Keratinocyte (primary cell): ENCODE measurements around the gene BCAS3. TPM values are rescaled to one million over a fixed set of nuclear protein-coding genes. Genes with fewer than 3 reads are reported as not detected.

Experiments
- DNase-seq: peaks from one replicate; pipeline ENCODE4 v3.0.0-alpha.2; 2011; ENCODE audit warnings: low read depth, missing footprints, low spot score
- FAIRE-seq: peaks from 2 replicates; lab custom pipeline; 2011; peaks lifted over from hg19 to GRCh38; lab: Jason Lieb, UNC
- H2AFZ ChIP-seq: 2 replicates; pipeline ENCODE4 v1.6.0; 2012; ENCODE audit warnings: low read length, control low read depth, inconsistent platforms; ENCODE audit not compliant: control insufficient read depth
- H3K27ac ChIP-seq: 2 replicates; pipeline ENCODE4 v1.5.1; 2011; ENCODE audit warnings: low read length; ENCODE audit not compliant: control insufficient read depth, insufficient read depth
- H3K27me3 ChIP-seq: 3 replicates; pipeline ENCODE4 v1.6.0; 2011; ENCODE audit warnings: low read length; ENCODE audit not compliant: control insufficient read depth, insufficient read depth; ENCODE audit errors: extremely low read depth
- H3K36me3 ChIP-seq, 2 experiments: 2 replicates in 1 of 2; 3 replicates in 1 of 2; pipeline ENCODE4 v1.5.1; 2011; ENCODE audit warnings: low read length in 2 of 2, mild to moderate bottlenecking in 1 of 2; ENCODE audit not compliant: control insufficient read depth in 2 of 2, insufficient read depth in 2 of 2; ENCODE audit errors: extremely low read depth in 1 of 2
- H3K4me1 ChIP-seq: 3 replicates; pipeline ENCODE4 v1.5.1; 2011; ENCODE audit warnings: low read length; ENCODE audit not compliant: control insufficient read depth, insufficient read depth; ENCODE audit errors: extremely low read depth
- H3K4me2 ChIP-seq: 3 replicates; pipeline ENCODE4 v1.6.0; 2011; ENCODE audit warnings: low read depth, low read length; ENCODE audit not compliant: control insufficient read depth, insufficient read depth; ENCODE audit errors: extremely low read depth
- H3K4me3 ChIP-seq, 3 experiments: fragments of 200-600 bp in 1 of 3; sonication (generic) in 1 of 3; 2 replicates in 2 of 3; 3 replicates in 1 of 3; pipeline ENCODE4 v1.5.1; 2011 to 2016; ENCODE audit warnings: low read length in 3 of 3, mild to moderate bottlenecking in 3 of 3, control low read depth in 2 of 3, inconsistent platforms in 1 of 3, low read depth in 1 of 3, mixed read lengths in 1 of 3, mixed run types in 1 of 3, moderate library complexity in 1 of 3; ENCODE audit not compliant: control insufficient read depth in 2 of 3, insufficient read depth in 2 of 3; ENCODE audit errors: extremely low read depth in 1 of 3
- H3K79me2 ChIP-seq: 2 replicates; pipeline ENCODE4 v1.6.0; 2012; ENCODE audit warnings: low read length; ENCODE audit not compliant: control insufficient read depth, insufficient read depth
- H3K9ac ChIP-seq: 3 replicates; pipeline ENCODE4 v1.6.0; 2011; ENCODE audit warnings: low read length; ENCODE audit not compliant: control insufficient read depth, insufficient read depth; ENCODE audit errors: extremely low read depth
- H3K9me1 ChIP-seq: 3 replicates; pipeline ENCODE4 v1.6.0; 2011; ENCODE audit warnings: low read length; ENCODE audit not compliant: control insufficient read depth, insufficient read depth; ENCODE audit errors: extremely low read depth
- H3K9me3 ChIP-seq: 2 replicates; pipeline ENCODE4 v1.5.1; 2012; ENCODE audit warnings: low read depth, low read length; ENCODE audit not compliant: control insufficient read depth
- H4K20me1 ChIP-seq: 3 replicates; pipeline ENCODE4 v1.6.0; 2011; ENCODE audit warnings: low read length; ENCODE audit not compliant: control insufficient read depth, insufficient read depth; ENCODE audit errors: extremely low read depth
- CTCF ChIP-seq, 3 experiments: IDR thresholded peaks in 1 of 3; conservative IDR thresholded peaks in 1 of 3; optimal IDR thresholded peaks in 1 of 3; 2 replicates in 2 of 3; 3 replicates in 1 of 3; pipeline versions ENCODE3 to v1.5.1; 2011; ENCODE audit warnings: low read length in 3 of 3, mild to moderate bottlenecking in 3 of 3, moderate library complexity in 2 of 3, control low read depth in 1 of 3, inconsistent platforms in 1 of 3; ENCODE audit not compliant: insufficient read depth in 2 of 3; ENCODE audit errors: extremely low read depth in 1 of 3
- EZH2 ChIP-seq: IDR thresholded peaks from one replicate; pipeline ENCODE4 v1.6.1; 2012; ENCODE audit warnings: inconsistent platforms, mild to moderate bottlenecking, low read length, moderate library complexity
- dilution Hi-C: fragments of 300-500 bp; cut with MboI; formaldehyde crosslinking; loops from one replicate; pipeline ENCODE4 v1.7.0; 2020; ENCODE audit warnings: low sequenced_read_pairs; ENCODE audit not compliant: extremely low pct_ligation_motif_present
- polyA plus RNA-seq, 5 experiments: library from polyadenylated mRNA; depleted of rRNA in 3 of 5; stranded (reverse) in 3 of 5; stranded (forward) in 1 of 5; unstranded in 1 of 5; fragments of >200 nt; gene quantifications; 1 replicate in 1 of 5; 2 replicates in 3 of 5; 3 replicates in 1 of 5; pipeline versions ENCODE4 v1.2.1 to v1.2.3, GENCODE V29; 2011 to 2012; ENCODE audit warnings: missing spikeins in 2 of 5, low read depth in 1 of 5, low replicate concordance in 1 of 5

Gene BCAS3
- polyA plus RNA-seq, 1 donor (not counting 4 experiments of a cell fraction or from before 2014, with no cell fraction given): 11.8 TPM

GRCh38 chr17:60790205-60790604 lies 112.6 kb downstream of the BCAS3 start:
- dilution Hi-C loops: no loop called here
- Histone ChIP-seq H3K9ac (no peak overlapping the region), H4K20me1 (no peaks in the 10 kb centered on the region), H3K9me1 (no peaks in the 10 kb centered on the region), H3K27ac (no peak overlapping the region), H3K79me2 (no peaks in the 10 kb centered on the region), H3K36me3 (no peaks in the 10 kb centered on the region), H3K4me3 (no peak overlapping the region), H3K4me2 (no peak overlapping the region), H3K4me1 (no peaks in the 10 kb centered on the region), H3K27me3 (no peaks in the 10 kb centered on the region), H2AFZ (no peak overlapping the region), H3K9me3 (no peaks in the 10 kb centered on the region)
- DNase-seq: no peak
- TF ChIP-seq CTCF (optimal IDR thresholded peaks at IDR 0.05 in 1 of 3, IDR thresholded peaks at IDR 0.05 in 1 of 3, conservative IDR thresholded peaks at IDR 0.05 in 1 of 3; ENCODE audit: extremely low read depth in 1 of 3, insufficient read depth in 2 of 3, low read length in 3 of 3) (no peak), EZH2 (no peak)
- no peak for FAIRE-seq

GRCh38 chr17:60792250-60792898 lies 114.7 kb downstream of the BCAS3 start:
- H3K79me2 ChIP-seq: no peaks in the 10 kb centered on the region
- no peak for TF ChIP-seq EZH2
- TF ChIP-seq CTCF (optimal IDR thresholded peaks at IDR 0.05 in 1 of 3, IDR thresholded peaks at IDR 0.05 in 1 of 3, conservative IDR thresholded peaks at IDR 0.05 in 1 of 3; ENCODE audit: extremely low read depth in 1 of 3, insufficient read depth in 2 of 3, low read length in 3 of 3): no peak

More at GRCh38 chr17:60792250-60792898, 114.7 kb downstream of the BCAS3 start:
- Histone ChIP-seq H3K9ac (no peak overlapping the region), H3K36me3 (no peaks in the 10 kb centered on the region), H3K4me1 (no peaks in the 10 kb centered on the region), H4K20me1 (no peaks in the 10 kb centered on the region), H3K9me3 (no peaks in the 10 kb centered on the region), H3K4me2 (no peak overlapping the region), H3K27ac (no peak overlapping the region), H2AFZ (no peak overlapping the region), H3K27me3 (no peaks in the 10 kb centered on the region), H3K4me3 (no peak overlapping the region), H3K9me1 (no peaks in the 10 kb centered on the region)
- DNase-seq (no peak), FAIRE-seq (no peak)
- dilution Hi-C loops: no loop called here
